Activated CD8-positive, alpha-beta T cell treated with anti-CD3 and anti-CD28 coated beads, Interleukin-2, amount 10 ng/mL, durations not matched to agents 7 days and 5 days (primary cell): Measurements from ENCODE around the gene TARBP1. TPM values are rescaled to one million over a fixed set of nuclear protein-coding genes. Genes with fewer than 3 reads are reported as not detected.
"Not testable (repeated sequence)": the region's sequence is repeated elsewhere in the genome, so short reads cannot be mapped to it uniquely, and the experiment has no call there.

Experiments
- ATAC-seq: fragments of 150-1000 bp; cut with Tn5 transposase; one replicate; pipeline ENCODE4 v1.10.0; 2021; ENCODE audit warnings: moderate library complexity
- CTCF ChIA-PET: fragments of 350-600 bp; sonication (Branson Sonifier 250); formaldehyde crosslinking; loops from one replicate; lab custom pipeline; 2021; ENCODE audit warnings: antibody characterized with exemption; lab: Charles Lee
- POLR2A ChIA-PET: fragments of 350-600 bp; sonication (Branson Sonifier 250); formaldehyde crosslinking; loops from one replicate; lab custom pipeline; 2021; ENCODE audit warnings: antibody characterized with exemption; lab: Charles Lee
- DNase-seq: peaks from one replicate; pipeline ENCODE4 v3.0.0-alpha.2; 2020
- H3K27ac Mint-ChIP-seq: one replicate; pipeline ENCODE4 v1.8.0; 2021; ENCODE audit warnings: mild to moderate bottlenecking, mixed read lengths
- H3K27me3 Mint-ChIP-seq: one replicate; pipeline ENCODE4 v1.8.0; 2021; ENCODE audit warnings: low read depth, mixed read lengths
- H3K36me3 Mint-ChIP-seq: one replicate; pipeline ENCODE4 v1.8.0; 2021; ENCODE audit warnings: low read depth, mixed read lengths
- H3K4me1 Mint-ChIP-seq: one replicate; pipeline ENCODE4 v1.8.0; 2021; ENCODE audit warnings: low read depth, mixed read lengths
- H3K4me3 Mint-ChIP-seq: one replicate; pipeline ENCODE4 v1.8.0; 2021; ENCODE audit warnings: mild to moderate bottlenecking, mixed read lengths
- H3K9me3 Mint-ChIP-seq: one replicate; pipeline ENCODE4 v1.8.0; 2022; ENCODE audit warnings: mixed read lengths; ENCODE audit not compliant: insufficient read depth
- total RNA-seq, 2 experiments: library from RNA; stranded (reverse); gene quantifications; one replicate each; pipeline ENCODE4 v1.2.3, GENCODE V29; 2021

TARBP1 gene
- total RNA-seq, 2 experiments from 2014 or later, result 35.7 TPM

GRCh38 chr1:234399515-234399914 is 79.5 kb downstream of the TARBP1 start:
- peaks cover 42% of the 10 kb centered on the region for H3K4me1 Mint-ChIP-seq
- DNase-seq, H3K9me3 Mint-ChIP-seq, ATAC-seq, H3K27me3 Mint-ChIP-seq, H3K27ac Mint-ChIP-seq, POLR2A ChIA-PET, H3K4me3 Mint-ChIP-seq: not testable (repeated sequence)
- CTCF ChIA-PET, result interaction anchor here (1.9 kb wide), 1 partner anchor 26 kb away, joined by 6 read pairs; the partner anchor contains the start of gene COA6
- peaks cover 27% of the 10 kb centered on the region for H3K36me3 Mint-ChIP-seq

DNA sequence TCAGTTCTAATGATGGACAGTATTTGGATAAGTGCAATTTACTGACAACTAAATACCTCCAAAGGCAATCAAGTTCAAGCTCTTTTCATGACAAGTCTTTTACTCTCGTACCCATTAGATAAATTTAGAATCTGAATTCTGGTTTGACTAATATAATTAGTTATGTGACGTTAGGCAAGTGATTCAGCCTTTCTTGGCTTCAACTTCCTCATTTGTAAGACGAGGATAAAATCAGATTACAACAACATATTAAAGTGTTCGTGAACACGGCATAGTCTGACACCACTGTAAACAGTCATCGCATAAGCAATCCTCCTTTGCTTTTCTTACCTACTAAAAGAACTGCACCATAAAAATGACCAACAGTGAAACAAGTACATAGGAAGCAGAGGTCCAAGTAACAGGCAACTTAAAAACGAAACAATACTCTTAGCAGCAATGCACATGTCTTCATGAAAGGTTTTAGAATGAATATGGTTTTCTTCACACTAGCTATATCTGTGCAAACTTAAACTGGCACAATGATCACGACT is 80.1 kb downstream of the TARBP1 start:
- H3K27ac Mint-ChIP-seq, result peak overlapping the region; percentile 71
- no peak for DNase-seq
- ChIA-PET POLR2A (interaction anchor here (0.6 kb wide), 1 partner anchor 26 kb away, joined by 5 read pairs; the partner anchor contains the start of gene COA6), CTCF (interaction anchor here (0.9 to 1.9 kb wide), 2 partner anchors 26 to 28 kb away, joined by 4 to 6 read pairs; partner anchors contain the start of gene COA6)
- H3K9me3 Mint-ChIP-seq, result no peaks in the 10 kb centered on the region
- H3K27me3 Mint-ChIP-seq, result no peaks in the 10 kb centered on the region
- H3K4me1 Mint-ChIP-seq, result peaks cover 42% of the 10 kb centered on the region
- ATAC-seq, result no peak
- peaks cover 27% of the 10 kb centered on the region for H3K36me3 Mint-ChIP-seq
- peak overlapping the region; percentile 41 for H3K4me3 Mint-ChIP-seq

- H3K4me3 Mint-ChIP-seq, result no peak overlapping the region
- H3K4me1 Mint-ChIP-seq, result peaks cover 38% of the 10 kb centered on the region
- CTCF ChIA-PET, result interaction anchor here (1.9 kb wide), 1 partner anchor 24 kb away, joined by 6 read pairs; the partner anchor contains the start of gene COA6
- peaks cover 29% of the 10 kb centered on the region for H3K36me3 Mint-ChIP-seq
- H3K27ac Mint-ChIP-seq, result no peak overlapping the region
- H3K9me3 Mint-ChIP-seq, result no peaks in the 10 kb centered on the region
- DNase-seq (peak; percentile 14), ATAC-seq (no peak)
- POLR2A ChIA-PET, result no interaction called here
- H3K27me3 Mint-ChIP-seq, result no peaks in the 10 kb centered on the region
Observed at GRCh38 chr1:234397732-234398131, 81.2 kb downstream of the TARBP1 start.

- ATAC-seq (no peak), DNase-seq (peak; percentile 4)
- Mint-ChIP-seq H3K27me3 (no peaks in the 10 kb centered on the region), H3K4me1 (peaks cover 33% of the 10 kb centered on the region), H3K36me3 (peaks cover 29% of the 10 kb centered on the region), H3K4me3 (no peak overlapping the region), H3K9me3 (no peaks in the 10 kb centered on the region), H3K27ac (peak overlapping the region; percentile 28)
- ChIA-PET CTCF (no interaction called here), POLR2A (no interaction called here)
Observed at GRCh38 chr1:234396871-234397270, 82.1 kb downstream of the TARBP1 start.

DNA sequence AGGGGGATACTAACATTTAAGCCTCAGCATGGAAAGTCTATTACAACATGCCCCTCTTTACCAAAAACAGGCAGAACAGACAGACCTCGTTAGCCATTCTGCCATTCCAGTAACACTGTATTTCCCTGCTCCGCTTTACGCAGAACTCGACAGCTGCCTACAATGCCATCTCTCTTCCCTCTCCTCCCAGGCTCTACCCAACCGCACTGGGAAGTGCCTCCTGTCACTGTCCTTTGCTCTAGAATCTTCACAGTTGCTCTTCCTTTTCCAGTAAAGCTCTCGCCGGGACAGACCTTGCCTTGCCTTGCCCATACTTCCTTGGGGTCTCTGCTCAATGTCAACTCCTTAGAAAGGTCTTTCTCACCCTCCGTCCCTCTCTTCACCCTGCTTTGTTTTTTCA is 82.9 kb downstream of the TARBP1 start:
- ChIA-PET CTCF (interaction anchor here (1.0 to 1.3 kb wide), 3 partner anchors 69 to 272 kb away, joined by 3 to 4 read pairs (median 3); no protein-coding TSS in a partner anchor), POLR2A (interaction anchor here (1.3 kb wide), 1 partner anchor 10 kb away, joined by 3 read pairs; no protein-coding TSS in a partner anchor)
- no peaks in the 10 kb centered on the region for H3K9me3 Mint-ChIP-seq
- peaks cover 29% of the 10 kb centered on the region for H3K36me3 Mint-ChIP-seq
- ATAC-seq (no peak), DNase-seq (no peak)
- H3K27ac Mint-ChIP-seq, result no peak overlapping the region
- no peak overlapping the region for H3K4me3 Mint-ChIP-seq
- peaks cover 26% of the 10 kb centered on the region for H3K4me1 Mint-ChIP-seq
- H3K27me3 Mint-ChIP-seq, result no peaks in the 10 kb centered on the region

DNA sequence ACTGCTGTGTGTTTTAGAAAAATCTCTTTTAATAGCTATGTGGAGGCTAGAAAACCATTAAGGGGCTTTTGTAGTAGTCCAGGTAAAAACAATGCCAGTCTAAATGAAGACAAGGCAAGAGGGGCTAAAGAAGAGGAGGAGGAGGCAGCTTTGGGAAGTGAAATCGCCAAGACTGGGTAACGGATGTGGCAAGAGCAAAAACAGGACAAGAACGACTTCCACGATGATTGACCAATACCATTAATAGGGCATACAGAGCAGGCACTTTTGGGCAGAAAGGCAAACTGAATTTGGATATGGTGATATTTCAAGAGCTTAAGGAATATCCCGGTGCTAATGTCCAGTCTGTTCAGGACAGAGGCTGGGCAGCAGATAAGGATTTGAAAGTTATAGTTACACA is 83.7 kb downstream of the TARBP1 start:
- H3K36me3 Mint-ChIP-seq, result peaks cover 28% of the 10 kb centered on the region
- H3K9me3 Mint-ChIP-seq, result no peaks in the 10 kb centered on the region
- POLR2A ChIA-PET, result interaction anchor here (1.3 kb wide), 1 partner anchor 9 kb away, joined by 3 read pairs; no protein-coding TSS in a partner anchor
- H3K27me3 Mint-ChIP-seq, result no peaks in the 10 kb centered on the region
- H3K4me3 Mint-ChIP-seq, result no peak overlapping the region
- no peak for DNase-seq
- CTCF ChIA-PET, result interaction anchor here (1.0 to 1.3 kb wide), 3 partner anchors 69 to 271 kb away, joined by 3 to 4 read pairs (median 3); no protein-coding TSS in a partner anchor
- no peak for ATAC-seq
- H3K4me1 Mint-ChIP-seq, result peaks cover 20% of the 10 kb centered on the region
- H3K27ac Mint-ChIP-seq, result no peak overlapping the region

DNA sequence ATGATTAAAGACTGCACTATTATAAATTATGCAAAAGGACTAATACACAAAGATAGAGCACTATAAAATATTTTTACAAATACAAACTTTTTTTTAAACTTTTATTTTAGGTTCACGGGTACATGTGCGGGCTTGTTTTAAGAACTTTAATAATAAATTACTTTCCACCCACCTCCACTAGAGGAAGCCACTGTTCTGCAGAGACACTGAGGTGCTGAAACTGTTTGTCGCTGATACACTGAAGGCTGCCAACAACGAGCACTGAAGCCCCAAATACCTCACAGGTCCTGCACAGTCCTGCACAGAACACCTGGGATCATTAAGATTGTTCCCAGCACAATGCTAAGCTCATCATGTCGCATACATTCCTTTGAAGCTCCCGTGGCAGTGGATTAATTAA is 85.8 kb downstream of the TARBP1 start:
- CTCF ChIA-PET, result interaction anchor here (1.9 kb wide), 1 partner anchor 94 kb away, joined by 4 read pairs; no protein-coding TSS in a partner anchor
- H3K4me3 Mint-ChIP-seq, result no peak overlapping the region
- H3K27ac Mint-ChIP-seq, result no peak overlapping the region
- DNase-seq, result no peak
- H3K36me3 Mint-ChIP-seq, result peaks cover 28% of the 10 kb centered on the region
- no peaks in the 10 kb centered on the region for H3K27me3 Mint-ChIP-seq
- H3K4me1 Mint-ChIP-seq, result peaks cover 4% of the 10 kb centered on the region
- no peaks in the 10 kb centered on the region for H3K9me3 Mint-ChIP-seq
- no peak for ATAC-seq
- POLR2A ChIA-PET, result no interaction called here

GRCh38 chr1:234388094-234388493 is 90.9 kb downstream of the TARBP1 start:
- Mint-ChIP-seq H3K9me3 (no peaks in the 10 kb centered on the region), H3K4me3 (no peak overlapping the region), H3K4me1 (peaks cover 4% of the 10 kb centered on the region), H3K27me3 (no peaks in the 10 kb centered on the region), H3K27ac (no peak overlapping the region), H3K36me3 (peaks cover 31% of the 10 kb centered on the region)
- ATAC-seq, result no peak
- CTCF ChIA-PET, result no interaction called here
- no peak for DNase-seq
- POLR2A ChIA-PET, result no interaction called here

DNA sequence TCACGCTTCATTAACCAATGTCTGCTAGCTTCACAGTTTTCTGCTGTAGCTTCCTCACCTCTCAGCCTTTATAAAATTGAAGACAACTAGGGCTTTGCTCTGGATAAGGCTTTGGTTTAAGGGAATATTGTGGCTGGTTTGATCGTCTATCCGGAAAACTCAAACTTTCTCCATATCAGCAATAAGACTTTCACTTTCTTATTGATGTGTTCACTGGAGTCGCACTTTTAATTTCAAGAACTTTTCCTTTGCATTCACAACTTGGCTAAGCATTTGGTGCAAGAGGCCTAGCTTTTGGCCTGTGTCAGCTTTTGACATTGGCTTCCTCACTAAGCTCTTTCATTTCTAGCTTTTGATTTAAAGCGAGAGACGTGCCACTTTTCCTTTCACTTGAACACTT is 92.9 kb downstream of the TARBP1 start:
- peaks cover 4% of the 10 kb centered on the region for H3K4me1 Mint-ChIP-seq
- H3K9me3 Mint-ChIP-seq, result no peaks in the 10 kb centered on the region
- H3K4me3 Mint-ChIP-seq, result no peak overlapping the region
- DNase-seq (no peak), ATAC-seq (no peak)
- H3K27ac Mint-ChIP-seq, result no peak overlapping the region
- ChIA-PET POLR2A (interaction anchor here (0.7 kb wide), 1 partner anchor 9 kb away, joined by 3 read pairs; no protein-coding TSS in a partner anchor), CTCF (interaction anchor here (2.8 kb wide), 1 partner anchor 12 kb away, joined by 9 read pairs; the partner anchor contains the start of gene COA6)
- H3K27me3 Mint-ChIP-seq, result no peaks in the 10 kb centered on the region
- peaks cover 32% of the 10 kb centered on the region for H3K36me3 Mint-ChIP-seq

DNA sequence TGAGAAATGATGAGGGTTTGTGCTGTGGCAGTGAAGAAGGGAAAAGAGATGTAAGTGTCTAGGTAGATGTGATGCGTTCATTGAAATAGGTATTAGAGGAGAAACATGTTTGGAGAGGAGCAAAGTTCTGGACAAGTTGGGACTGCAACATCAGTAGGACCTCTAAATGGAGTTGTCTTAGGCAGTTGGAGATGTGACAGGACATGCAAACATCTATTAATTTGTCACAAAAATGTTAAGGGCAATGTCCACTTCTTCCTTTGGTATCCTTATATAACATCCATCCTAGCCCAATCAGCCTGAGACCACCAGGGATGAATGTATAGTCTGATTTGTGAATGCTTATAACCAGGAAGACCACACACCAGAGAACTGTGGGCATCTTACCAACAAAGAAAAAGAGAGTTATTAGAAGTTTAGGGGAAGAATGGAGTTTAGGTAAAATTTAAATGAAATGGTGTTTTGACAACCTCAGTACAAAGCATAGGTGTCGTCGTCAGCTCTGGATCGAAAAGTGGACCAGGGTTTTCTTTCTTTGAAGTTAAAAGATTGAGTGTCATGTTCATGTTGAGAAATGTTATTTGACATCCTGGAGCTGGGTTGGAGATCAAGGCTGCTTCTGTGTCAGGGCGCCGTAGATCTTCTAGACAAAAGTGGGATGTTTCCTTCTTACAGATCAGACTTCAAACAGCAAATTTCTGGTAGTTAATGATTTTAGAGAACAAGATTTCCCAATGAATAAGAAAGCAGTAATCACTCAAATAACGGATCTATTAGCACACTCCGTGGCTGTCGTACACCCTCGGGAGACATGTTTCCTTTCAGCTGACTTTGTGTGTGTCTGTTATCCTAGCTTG is 97.1 kb downstream of the TARBP1 start:
- no peak overlapping the region for H3K27ac Mint-ChIP-seq
- DNase-seq, result no peak
- ChIA-PET CTCF (interaction anchor here (0.9 kb wide), 1 partner anchor 9 kb away, joined by 3 read pairs; the partner anchor contains the start of gene COA6), POLR2A (interaction anchor here (1.4 kb wide), 1 partner anchor 8 kb away, joined by 3 read pairs; the partner anchor contains the start of gene COA6)
- ATAC-seq, result no peak
- H3K27me3 Mint-ChIP-seq, result no peaks in the 10 kb centered on the region
- H3K36me3 Mint-ChIP-seq, result peaks cover 51% of the 10 kb centered on the region
- peaks cover 5% of the 10 kb centered on the region for H3K4me1 Mint-ChIP-seq
- H3K4me3 Mint-ChIP-seq, result no peak overlapping the region
- H3K9me3 Mint-ChIP-seq, result no peaks in the 10 kb centered on the region

GRCh38 chr1:234379591-234380109 is 99.3 kb downstream of the TARBP1 start:
- H3K4me3 Mint-ChIP-seq, H3K27ac Mint-ChIP-seq, ATAC-seq, H3K27me3 Mint-ChIP-seq, POLR2A ChIA-PET, CTCF ChIA-PET, DNase-seq, H3K9me3 Mint-ChIP-seq: not testable (repeated sequence)
- Mint-ChIP-seq H3K4me1 (peaks cover 19% of the 10 kb centered on the region), H3K36me3 (peaks cover 61% of the 10 kb centered on the region)
